ENCODE measurements around the gene SNTN. TPM values are rescaled to one million over a fixed set of nuclear protein-coding genes. Genes with fewer than 3 reads are reported as not detected.

Gene SNTN
- total RNA-seq, 1 donor, result not detected

- no peak overlapping the region for H3K4me3 ChIP-seq (ENCODE audit: low read depth, low read length)
- DNase-seq (ENCODE audit: low read depth), result no peak
- no peak for TF ChIP-seq CTCF (IDR thresholded peaks at IDR 0.05; ENCODE audit: insufficient read depth, low read length)
Observed at GRCh38 chr3:63687278-63688225, 35.1 kb downstream of the SNTN start.

GRCh38 chr3:63689285-63689684 lies 36.8 kb downstream of the SNTN start:
- H3K4me3 ChIP-seq (ENCODE audit: low read depth, low read length), result no peak overlapping the region
- no peak for DNase-seq (ENCODE audit: low read depth)
- no peak for TF ChIP-seq CTCF (IDR thresholded peaks at IDR 0.05; ENCODE audit: insufficient read depth, low read length)

GRCh38 chr3:63693351-63693750 lies 40.9 kb downstream of the SNTN start:
- H3K4me3 ChIP-seq (ENCODE audit: low read depth, low read length), result no peak overlapping the region
- TF ChIP-seq CTCF (IDR thresholded peaks at IDR 0.05; ENCODE audit: insufficient read depth, low read length), result no peak
- DNase-seq (ENCODE audit: low read depth), result no peak

- DNase-seq (ENCODE audit: low read depth), result no peak
Observed at GRCh38 chr3:63705092-63705645, 52.7 kb downstream of the SNTN start.

GRCh38 chr3:63706321-63707085 lies 54.0 kb downstream of the SNTN start:
- peak; percentile 54 for DNase-seq (ENCODE audit: low read depth)
- no peak overlapping the region for H3K4me3 ChIP-seq (ENCODE audit: low read depth, low read length)
- TF ChIP-seq CTCF (IDR thresholded peaks at IDR 0.05; ENCODE audit: insufficient read depth, low read length), result no peak

More at GRCh38 chr3:63705092-63705645, 52.7 kb downstream of the SNTN start:
- no peak overlapping the region for H3K4me3 ChIP-seq (ENCODE audit: low read depth, low read length)
- no peak for TF ChIP-seq CTCF (IDR thresholded peaks at IDR 0.05; ENCODE audit: insufficient read depth, low read length)

- no peak for DNase-seq (ENCODE audit: low read depth)
- TF ChIP-seq CTCF (IDR thresholded peaks at IDR 0.05; ENCODE audit: insufficient read depth, low read length), result no peak
- no peak overlapping the region for H3K4me3 ChIP-seq (ENCODE audit: low read depth, low read length)
Observed at GRCh38 chr3:63707731-63708130, 55.3 kb downstream of the SNTN start.
